Keratinocyte (primary cell): Measurements from ENCODE around the gene BMPER. TPM values are rescaled to one million over a fixed set of nuclear protein-coding genes. Genes with fewer than 3 reads are reported as not detected.

ENCODE experiments used
- DNase-seq: peaks from one replicate; pipeline ENCODE4 v3.0.0-alpha.2; 2011; ENCODE audit warnings: low read depth, missing footprints, low spot score
- FAIRE-seq: peaks from 2 replicates; lab custom pipeline; 2011; peaks lifted over from hg19 to GRCh38; lab: Jason Lieb, UNC
- H2AFZ ChIP-seq: 2 replicates; pipeline ENCODE4 v1.6.0; 2012; ENCODE audit warnings: low read length, control low read depth, inconsistent platforms; ENCODE audit not compliant: control insufficient read depth
- H3K27ac ChIP-seq: 2 replicates; pipeline ENCODE4 v1.5.1; 2011; ENCODE audit warnings: low read length; ENCODE audit not compliant: control insufficient read depth, insufficient read depth
- H3K27me3 ChIP-seq: 3 replicates; pipeline ENCODE4 v1.6.0; 2011; ENCODE audit warnings: low read length; ENCODE audit not compliant: control insufficient read depth, insufficient read depth; ENCODE audit errors: extremely low read depth
- H3K36me3 ChIP-seq, 2 experiments: 2 replicates in 1 of 2; 3 replicates in 1 of 2; pipeline ENCODE4 v1.5.1; 2011; ENCODE audit warnings: low read length in 2 of 2, mild to moderate bottlenecking in 1 of 2; ENCODE audit not compliant: control insufficient read depth in 2 of 2, insufficient read depth in 2 of 2; ENCODE audit errors: extremely low read depth in 1 of 2
- H3K4me1 ChIP-seq: 3 replicates; pipeline ENCODE4 v1.5.1; 2011; ENCODE audit warnings: low read length; ENCODE audit not compliant: control insufficient read depth, insufficient read depth; ENCODE audit errors: extremely low read depth
- H3K4me2 ChIP-seq: 3 replicates; pipeline ENCODE4 v1.6.0; 2011; ENCODE audit warnings: low read depth, low read length; ENCODE audit not compliant: control insufficient read depth, insufficient read depth; ENCODE audit errors: extremely low read depth
- H3K4me3 ChIP-seq, 3 experiments: fragments of 200-600 bp in 1 of 3; sonication (generic) in 1 of 3; 2 replicates in 2 of 3; 3 replicates in 1 of 3; pipeline ENCODE4 v1.5.1; 2011 to 2016; ENCODE audit warnings: low read length in 3 of 3, mild to moderate bottlenecking in 3 of 3, control low read depth in 2 of 3, inconsistent platforms in 1 of 3, low read depth in 1 of 3, mixed read lengths in 1 of 3, mixed run types in 1 of 3, moderate library complexity in 1 of 3; ENCODE audit not compliant: control insufficient read depth in 2 of 3, insufficient read depth in 2 of 3; ENCODE audit errors: extremely low read depth in 1 of 3
- H3K79me2 ChIP-seq: 2 replicates; pipeline ENCODE4 v1.6.0; 2012; ENCODE audit warnings: low read length; ENCODE audit not compliant: control insufficient read depth, insufficient read depth
- H3K9ac ChIP-seq: 3 replicates; pipeline ENCODE4 v1.6.0; 2011; ENCODE audit warnings: low read length; ENCODE audit not compliant: control insufficient read depth, insufficient read depth; ENCODE audit errors: extremely low read depth
- H3K9me1 ChIP-seq: 3 replicates; pipeline ENCODE4 v1.6.0; 2011; ENCODE audit warnings: low read length; ENCODE audit not compliant: control insufficient read depth, insufficient read depth; ENCODE audit errors: extremely low read depth
- H3K9me3 ChIP-seq: 2 replicates; pipeline ENCODE4 v1.5.1; 2012; ENCODE audit warnings: low read depth, low read length; ENCODE audit not compliant: control insufficient read depth
- H4K20me1 ChIP-seq: 3 replicates; pipeline ENCODE4 v1.6.0; 2011; ENCODE audit warnings: low read length; ENCODE audit not compliant: control insufficient read depth, insufficient read depth; ENCODE audit errors: extremely low read depth
- CTCF ChIP-seq, 3 experiments: IDR thresholded peaks in 1 of 3; conservative IDR thresholded peaks in 1 of 3; optimal IDR thresholded peaks in 1 of 3; 2 replicates in 2 of 3; 3 replicates in 1 of 3; pipeline versions ENCODE3 to v1.5.1; 2011; ENCODE audit warnings: low read length in 3 of 3, mild to moderate bottlenecking in 3 of 3, moderate library complexity in 2 of 3, control low read depth in 1 of 3, inconsistent platforms in 1 of 3; ENCODE audit not compliant: insufficient read depth in 2 of 3; ENCODE audit errors: extremely low read depth in 1 of 3
- EZH2 ChIP-seq: IDR thresholded peaks from one replicate; pipeline ENCODE4 v1.6.1; 2012; ENCODE audit warnings: inconsistent platforms, mild to moderate bottlenecking, low read length, moderate library complexity
- dilution Hi-C: fragments of 300-500 bp; cut with MboI; formaldehyde crosslinking; loops from one replicate; pipeline ENCODE4 v1.7.0; 2020; ENCODE audit warnings: low sequenced_read_pairs; ENCODE audit not compliant: extremely low pct_ligation_motif_present
- polyA plus RNA-seq, 5 experiments: library from polyadenylated mRNA; depleted of rRNA in 3 of 5; stranded (reverse) in 3 of 5; stranded (forward) in 1 of 5; unstranded in 1 of 5; fragments of >200 nt; gene quantifications; 1 replicate in 1 of 5; 2 replicates in 3 of 5; 3 replicates in 1 of 5; pipeline versions ENCODE4 v1.2.1 to v1.2.3, GENCODE V29; 2011 to 2012; ENCODE audit warnings: missing spikeins in 2 of 5, low read depth in 1 of 5, low replicate concordance in 1 of 5

BMPER gene
- polyA plus RNA-seq, 1 donor (not counting 4 experiments of a cell fraction or from before 2014, with no cell fraction given): 0.67 TPM

- H3K9me1 ChIP-seq: no peaks in the 10 kb centered on the region
- H3K4me1 ChIP-seq: no peaks in the 10 kb centered on the region
- H3K36me3 ChIP-seq: no peaks in the 10 kb centered on the region
- no peaks in the 10 kb centered on the region for H3K27me3 ChIP-seq
- no peaks in the 10 kb centered on the region for H3K9me3 ChIP-seq
- dilution Hi-C loops: no loop called here
- H4K20me1 ChIP-seq: no peaks in the 10 kb centered on the region
- no peak overlapping the region for H3K4me3 ChIP-seq
- TF ChIP-seq CTCF (optimal IDR thresholded peaks at IDR 0.05 in 1 of 3, IDR thresholded peaks at IDR 0.05 in 1 of 3, conservative IDR thresholded peaks at IDR 0.05 in 1 of 3; ENCODE audit: extremely low read depth in 1 of 3, insufficient read depth in 2 of 3, low read length in 3 of 3) (no peak), EZH2 (no peak)
- DNase-seq (no peak), FAIRE-seq (no peak)
- no peaks in the 10 kb centered on the region for H3K79me2 ChIP-seq
- no peak overlapping the region for H3K27ac ChIP-seq
- H3K4me2 ChIP-seq: no peak overlapping the region
- no peak overlapping the region for H2AFZ ChIP-seq
- no peak overlapping the region for H3K9ac ChIP-seq
Observed at GRCh38 chr7:34011696-34012095, 106.4 kb downstream of the BMPER start.

GRCh38 chr7:34013421-34013820, 108.1 kb downstream of the BMPER start:
- H3K27me3 ChIP-seq: no peaks in the 10 kb centered on the region
- no peak overlapping the region for H3K27ac ChIP-seq
- H3K36me3 ChIP-seq: no peaks in the 10 kb centered on the region
- no peak overlapping the region for H3K4me3 ChIP-seq
- H2AFZ ChIP-seq: no peak overlapping the region
- no peak overlapping the region for H3K9ac ChIP-seq
- no peaks in the 10 kb centered on the region for H3K79me2 ChIP-seq
- no peaks in the 10 kb centered on the region for H3K4me1 ChIP-seq
- dilution Hi-C loops: no loop called here
- DNase-seq (no peak), FAIRE-seq (no peak)
- no peaks in the 10 kb centered on the region for H3K9me1 ChIP-seq
- no peaks in the 10 kb centered on the region for H3K9me3 ChIP-seq
- H4K20me1 ChIP-seq: no peaks in the 10 kb centered on the region
- TF ChIP-seq EZH2: no peak
- TF ChIP-seq CTCF (optimal IDR thresholded peaks at IDR 0.05 in 1 of 3, IDR thresholded peaks at IDR 0.05 in 1 of 3, conservative IDR thresholded peaks at IDR 0.05 in 1 of 3; ENCODE audit: extremely low read depth in 1 of 3, insufficient read depth in 2 of 3, low read length in 3 of 3): no peak
- H3K4me2 ChIP-seq: no peak overlapping the region
